Measurements from ENCODE around the gene PRSS27. TPM values are rescaled to one million over a fixed set of nuclear protein-coding genes. Genes with fewer than 3 reads are reported as not detected.

PRSS27 gene
- total and polyA plus RNA-seq, 2 of the 4 experiments (the other 2 are of a cell fraction) = under 0.01 to 0.58 TPM

DNA sequence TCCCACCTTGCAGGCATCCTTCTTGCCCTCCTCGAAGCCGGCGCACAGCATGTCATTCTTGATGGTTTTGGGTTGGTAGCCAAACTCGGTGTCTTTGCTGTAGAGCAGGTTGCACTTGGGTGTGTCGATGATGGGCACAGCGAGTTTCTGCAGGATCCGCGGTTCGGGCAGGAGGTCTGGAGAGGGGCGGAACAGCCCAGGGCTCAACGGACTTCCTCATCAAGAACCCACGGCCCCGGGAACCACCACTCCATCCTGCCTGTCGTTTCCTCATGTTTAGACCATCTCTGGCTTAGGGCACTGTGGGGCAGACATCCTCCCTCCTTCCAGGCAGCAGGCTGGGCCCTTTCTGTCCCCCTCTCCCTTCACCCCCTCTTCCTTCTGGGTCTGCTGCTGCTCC lies 6.5 kb downstream of the PRSS27 start:
- Histone ChIP-seq H4K91ac (ENCODE audit: insufficient read depth, low read depth, low read length) (no peak overlapping the region), H2BK20ac (ENCODE audit: low read depth, low read length) (no peak overlapping the region), H2AK9ac (replicated peaks; ENCODE audit: low read depth, low read length, poor library complexity) (no peak overlapping the region), H2BK5ac (ENCODE audit: low read depth, low read length, poor library complexity, severe bottlenecking) (no peak overlapping the region), H4K5ac (ENCODE audit: low read depth, low read length) (no peak overlapping the region), H2BK15ac (ENCODE audit: low read depth, low read length) (no peak overlapping the region), H3K4me3 (ENCODE audit: insufficient read depth, low read depth, low read length) (no peak overlapping the region), H3K27ac (ENCODE audit: insufficient read depth, low read length) (no peak overlapping the region), H3K4ac (ENCODE audit: low read depth, low read length) (no peak overlapping the region), H3K9me3 (ENCODE audit: control insufficient read depth, insufficient read depth, low read length) (no peaks in the 10 kb centered on the region), H3K27me3 (ENCODE audit: control insufficient read depth, insufficient read depth, low read length) (no peaks in the 10 kb centered on the region), H3K56ac (ENCODE audit: extremely low read depth, insufficient read depth, low read length) (no peak overlapping the region), H4K8ac (ENCODE audit: low read depth in 2 of 2, low read length in 2 of 2) (no peak overlapping the region), H2AK5ac (ENCODE audit: low read depth, low read length) (no peak overlapping the region), H3K23ac (ENCODE audit: low read depth, low read length) (no peak overlapping the region), H2BK120ac (ENCODE audit: low read depth, low read length) (no peak overlapping the region), H3K9ac (ENCODE audit: low read depth, low read length) (no peak overlapping the region), H3K4me2 (ENCODE audit: low read depth, low read length) (no peak overlapping the region), H2AFZ (replicated peaks; ENCODE audit: low read length, poor library complexity) (peak overlapping the region; percentile 32), H3K36me3 (ENCODE audit: control insufficient read depth, insufficient read depth, low read length) (peaks cover 2% of the 10 kb centered on the region), H3K4me1 (ENCODE audit: control insufficient read depth, insufficient read depth, low read length) (no peaks in the 10 kb centered on the region), H3K14ac (replicated peaks; ENCODE audit: low read depth, low read length) (no peak overlapping the region), H3K18ac (ENCODE audit: low read depth, low read length) (no peak overlapping the region), H3K9me1 (ENCODE audit: insufficient read depth, low read length) (no peaks in the 10 kb centered on the region), H4K20me1 (ENCODE audit: insufficient read depth, low read length) (peaks cover 7% of the 10 kb centered on the region), H3K79me1 (ENCODE audit: low read depth in 1 of 2, low read length in 2 of 2) (no peaks in the 10 kb centered on the region; a peak in 1 of 4 replicates)
- in situ Hi-C loops (cut with MboI; ENCODE audit: low sequenced_read_pairs) (no loop called here), dilution Hi-C loops (cut with HindIII; ENCODE audit: low sequenced_read_pairs, unreplicated experiment) (no loop called here), intact Hi-C loops (cut with micrococcal nuclease) (no loop called here)
- no CpG with 5 or more reads among the region's 14 CpGs for WGBS, 2 experiments (ENCODE audit: extremely low coverage in 2 of 2, insufficient read length in 1 of 2)
- no peak for TF ChIP-seq MAZ (IDR thresholded peaks at IDR 0.05; ENCODE audit: borderline replicate concordance, low read depth, low read length)
- no peak for TF ChIP-seq SMC3 (IDR thresholded peaks at IDR 0.05; ENCODE audit: low read depth, low read length)
- TF ChIP-seq, protein P1, sequence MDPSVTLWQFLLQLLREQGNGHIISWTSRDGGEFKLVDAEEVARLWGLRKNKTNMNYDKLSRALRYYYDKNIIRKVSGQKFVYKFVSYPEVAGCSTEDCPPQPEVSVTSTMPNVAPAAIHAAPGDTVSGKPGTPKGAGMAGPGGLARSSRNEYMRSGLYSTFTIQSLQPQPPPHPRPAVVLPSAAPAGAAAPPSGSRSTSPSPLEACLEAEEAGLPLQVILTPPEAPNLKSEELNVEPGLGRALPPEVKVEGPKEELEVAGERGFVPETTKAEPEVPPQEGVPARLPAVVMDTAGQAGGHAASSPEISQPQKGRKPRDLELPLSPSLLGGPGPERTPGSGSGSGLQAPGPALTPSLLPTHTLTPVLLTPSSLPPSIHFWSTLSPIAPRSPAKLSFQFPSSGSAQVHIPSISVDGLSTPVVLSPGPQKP (IDR thresholded peaks at IDR 0.05; ENCODE audit: borderline replicate concordance, low read depth, low read length) = no peak
- no peak for TF ChIP-seq CHD1 (IDR thresholded peaks at IDR 0.05; ENCODE audit: low read depth, low read length)
- no peak for TF ChIP-seq RFX5 (IDR thresholded peaks at IDR 0.05; ENCODE audit: low read depth, low read length)
- TF ChIP-seq, protein P2, sequence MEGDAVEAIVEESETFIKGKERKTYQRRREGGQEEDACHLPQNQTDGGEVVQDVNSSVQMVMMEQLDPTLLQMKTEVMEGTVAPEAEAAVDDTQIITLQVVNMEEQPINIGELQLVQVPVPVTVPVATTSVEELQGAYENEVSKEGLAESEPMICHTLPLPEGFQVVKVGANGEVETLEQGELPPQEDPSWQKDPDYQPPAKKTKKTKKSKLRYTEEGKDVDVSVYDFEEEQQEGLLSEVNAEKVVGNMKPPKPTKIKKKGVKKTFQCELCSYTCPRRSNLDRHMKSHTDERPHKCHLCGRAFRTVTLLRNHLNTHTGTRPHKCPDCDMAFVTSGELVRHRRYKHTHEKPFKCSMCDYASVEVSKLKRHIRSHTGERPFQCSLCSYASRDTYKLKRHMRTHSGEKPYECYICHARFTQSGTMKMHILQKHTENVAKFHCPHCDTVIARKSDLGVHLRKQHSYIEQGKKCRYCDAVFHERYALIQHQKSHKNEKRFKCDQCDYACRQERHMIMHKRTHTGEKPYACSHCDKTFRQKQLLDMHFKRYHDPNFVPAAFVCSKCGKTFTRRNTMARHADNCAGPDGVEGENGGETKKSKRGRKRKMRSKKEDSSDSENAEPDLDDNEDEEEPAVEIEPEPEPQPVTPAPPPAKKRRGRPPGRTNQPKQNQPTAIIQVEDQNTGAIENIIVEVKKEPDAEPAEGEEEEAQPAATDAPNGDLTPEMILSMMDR (conservative IDR thresholded peaks at IDR 0.05; ENCODE audit: low read depth, low read length) = no peak
- no peak for TF ChIP-seq RCOR1 (IDR thresholded peaks at IDR 0.05; ENCODE audit: insufficient replicate concordance, low read length)
- TF ChIP-seq, protein P3, sequence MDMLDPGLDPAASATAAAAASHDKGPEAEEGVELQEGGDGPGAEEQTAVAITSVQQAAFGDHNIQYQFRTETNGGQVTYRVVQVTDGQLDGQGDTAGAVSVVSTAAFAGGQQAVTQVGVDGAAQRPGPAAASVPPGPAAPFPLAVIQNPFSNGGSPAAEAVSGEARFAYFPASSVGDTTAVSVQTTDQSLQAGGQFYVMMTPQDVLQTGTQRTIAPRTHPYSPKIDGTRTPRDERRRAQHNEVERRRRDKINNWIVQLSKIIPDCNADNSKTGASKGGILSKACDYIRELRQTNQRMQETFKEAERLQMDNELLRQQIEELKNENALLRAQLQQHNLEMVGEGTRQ (IDR thresholded peaks at IDR 0.05; ENCODE audit: low read depth, low read length) = no peak
- TF ChIP-seq MAFK (IDR thresholded peaks at IDR 0.05; ENCODE audit: low read depth, low read length) = no peak
- no peak for TF ChIP-seq POLR2A (IDR thresholded peaks at IDR 0.05; ENCODE audit: low read depth, low read length)
- TF ChIP-seq MXI1 (IDR thresholded peaks at IDR 0.05; ENCODE audit: borderline replicate concordance, low read depth, low read length) = no peak
- POLR2A ChIA-PET (ENCODE audit: unreplicated experiment) = no interaction called here
- DNase-seq = no peak
- CTCF ChIA-PET = no interaction called here
- ATAC-seq (ENCODE audit: low read depth) = no peak
- BruUV-seq (replicated peaks) = no TSS peak
